Neural cell (in vitro differentiated cells): Measurements from ENCODE around the gene AKAP3.

Experiments used
- EP300 ChIP-seq: fragments of 450-650 bp; conservative IDR thresholded peaks from 2 replicates; pipeline ENCODE4 v1.6.1; 2014; ENCODE audit warnings: antibody characterized with exemption, mild to moderate bottlenecking, moderate library complexity; ENCODE audit not compliant: poor library complexity, severe bottlenecking
- EZH2 ChIP-seq: fragments of 200-600, 300-800 bp; shearing (Covaris generic), sonication (generic); IDR thresholded peaks from 2 replicates; pipeline ENCODE4 v1.6.1; 2014; ENCODE audit warnings: antibody characterized with exemption, low read length, borderline replicate concordance, mild to moderate bottlenecking; ENCODE audit not compliant: insufficient read depth, poor library complexity, severe bottlenecking
- POLR2AphosphoS5 ChIP-seq: IDR thresholded peaks from 2 replicates; pipeline ENCODE4 v1.6.1; 2012
- RAD21 ChIP-seq: fragments of 450-650 bp; conservative IDR thresholded peaks from 2 replicates; pipeline ENCODE4 v1.6.1; 2014; ENCODE audit warnings: antibody characterized with exemption, mild to moderate bottlenecking, moderate library complexity
- TF ChIP-seq, protein P1 (sequence below): fragments of 450-650 bp; IDR thresholded peaks from 2 replicates; pipeline ENCODE4 v1.5.1; 2014; ENCODE audit warnings: antibody characterized with exemption, mild to moderate bottlenecking, moderate library complexity; ENCODE audit not compliant: poor library complexity, severe bottlenecking

- TF ChIP-seq, protein P1, sequence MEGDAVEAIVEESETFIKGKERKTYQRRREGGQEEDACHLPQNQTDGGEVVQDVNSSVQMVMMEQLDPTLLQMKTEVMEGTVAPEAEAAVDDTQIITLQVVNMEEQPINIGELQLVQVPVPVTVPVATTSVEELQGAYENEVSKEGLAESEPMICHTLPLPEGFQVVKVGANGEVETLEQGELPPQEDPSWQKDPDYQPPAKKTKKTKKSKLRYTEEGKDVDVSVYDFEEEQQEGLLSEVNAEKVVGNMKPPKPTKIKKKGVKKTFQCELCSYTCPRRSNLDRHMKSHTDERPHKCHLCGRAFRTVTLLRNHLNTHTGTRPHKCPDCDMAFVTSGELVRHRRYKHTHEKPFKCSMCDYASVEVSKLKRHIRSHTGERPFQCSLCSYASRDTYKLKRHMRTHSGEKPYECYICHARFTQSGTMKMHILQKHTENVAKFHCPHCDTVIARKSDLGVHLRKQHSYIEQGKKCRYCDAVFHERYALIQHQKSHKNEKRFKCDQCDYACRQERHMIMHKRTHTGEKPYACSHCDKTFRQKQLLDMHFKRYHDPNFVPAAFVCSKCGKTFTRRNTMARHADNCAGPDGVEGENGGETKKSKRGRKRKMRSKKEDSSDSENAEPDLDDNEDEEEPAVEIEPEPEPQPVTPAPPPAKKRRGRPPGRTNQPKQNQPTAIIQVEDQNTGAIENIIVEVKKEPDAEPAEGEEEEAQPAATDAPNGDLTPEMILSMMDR = no peak
- TF ChIP-seq POLR2AphosphoS5 (no peak), EZH2 (no peak), EP300 (no peak), RAD21 (no peak)
These were observed 33.2 kb downstream of the AKAP3 start for GRCh38 chr12:4615667-4616066.
